Liver (tissue), 9 donors: Measurements from ENCODE around the gene SUN2. TPM values are rescaled to one million over a fixed set of nuclear protein-coding genes. Genes with fewer than 3 reads are reported as not detected.

Experiments
- DNase-seq: peaks from one replicate; pipeline ENCODE4 v3.0.0-alpha.2; 2017; ENCODE audit warnings: low spot score
- H3K27ac ChIP-seq, 2 donors: one replicate each; pipeline ENCODE4 v1.7.0; 2013; ENCODE audit warnings: inconsistent platforms in 2 of 2, low read length in 2 of 2, control low read depth in 1 of 2, low read depth in 1 of 2, mild to moderate bottlenecking in 1 of 2
- H3K27me3 ChIP-seq, 4 donors: one replicate each; pipeline versions ENCODE4 v1.6.1 to v1.7.0; 2013; ENCODE audit warnings: low read length in 3 of 4, inconsistent platforms in 1 of 4, mild to moderate bottlenecking in 1 of 4, moderate library complexity in 1 of 4; ENCODE audit not compliant: control insufficient read depth in 4 of 4, insufficient read depth in 4 of 4
- H3K36me3 ChIP-seq, 4 donors: one replicate each; pipeline versions ENCODE4 v1.6.1 to v1.7.0; 2013; ENCODE audit warnings: low read length in 3 of 4, mild to moderate bottlenecking in 3 of 4, low read depth in 1 of 4, moderate library complexity in 1 of 4; ENCODE audit not compliant: control insufficient read depth in 4 of 4, insufficient read depth in 3 of 4
- H3K4me1 ChIP-seq, 4 donors: one replicate each; pipeline versions ENCODE4 v1.6.1 to v1.7.0; 2013; ENCODE audit warnings: low read length in 3 of 4, mild to moderate bottlenecking in 3 of 4, moderate library complexity in 1 of 4; ENCODE audit not compliant: control insufficient read depth in 4 of 4, insufficient read depth in 4 of 4
- H3K4me3 ChIP-seq, 3 donors: one replicate each; pipeline versions ENCODE4 v1.6.1 to v1.7.0; 2013; ENCODE audit warnings: low read length in 3 of 3, control low read depth in 1 of 3, low read depth in 1 of 3, mild to moderate bottlenecking in 1 of 3
- H3K9ac ChIP-seq, 2 donors: one replicate each; pipeline ENCODE4 v1.7.0; 2013; ENCODE audit warnings: low read length in 2 of 2, mild to moderate bottlenecking in 2 of 2, moderate library complexity in 2 of 2, control low read depth in 1 of 2, low read depth in 1 of 2
- H3K9me3 ChIP-seq, 4 donors: one replicate each; pipeline versions ENCODE4 v1.6.1 to v1.7.0; 2013; ENCODE audit warnings: low read length in 3 of 4; ENCODE audit not compliant: control insufficient read depth in 4 of 4
- ATF3 ChIP-seq: IDR thresholded peaks from 2 replicates; pipeline ENCODE4 v1.6.1; 2016; ENCODE audit warnings: antibody characterized with exemption
- CTCF ChIP-seq: fragments of 150-350 bp; IDR thresholded peaks from 2 replicates; pipeline ENCODE4 v1.5.1; 2017; ENCODE audit warnings: improper control_type of control experiment, low read depth, low read length; ENCODE audit not compliant: missing input control
- EGR1 ChIP-seq, 2 donors: IDR thresholded peaks; 2 replicates each; pipeline ENCODE4 v1.6.1; 2016 to 2018; ENCODE audit warnings: antibody characterized with exemption in 2 of 2, low read depth in 2 of 2
- FOXA1 ChIP-seq: IDR thresholded peaks from 2 replicates; pipeline ENCODE4 v1.6.1; 2016; ENCODE audit warnings: antibody characterized with exemption
- FOXA2 ChIP-seq: IDR thresholded peaks from 2 replicates; pipeline ENCODE4 v1.6.1; 2016; ENCODE audit warnings: antibody characterized with exemption
- GABPA ChIP-seq, 2 donors: IDR thresholded peaks in 1 of 2; conservative IDR thresholded peaks in 1 of 2; 2 replicates each; pipeline ENCODE4 v1.6.1; 2016; ENCODE audit warnings: antibody characterized with exemption in 2 of 2, mild to moderate bottlenecking in 1 of 2, moderate library complexity in 1 of 2
- HNF4A ChIP-seq, 2 donors: conservative IDR thresholded peaks; 2 replicates each; pipeline ENCODE4 v1.6.1; 2016; ENCODE audit warnings: antibody characterized with exemption in 2 of 2, mild to moderate bottlenecking in 2 of 2
- HNF4G ChIP-seq: IDR thresholded peaks from 2 replicates; pipeline ENCODE4 v1.6.1; 2016; ENCODE audit warnings: antibody characterized with exemption
- JUND ChIP-seq, 2 donors: IDR thresholded peaks; 2 replicates each; pipeline ENCODE4 v1.6.1; 2016; ENCODE audit warnings: antibody characterized with exemption in 2 of 2
- NR2F2 ChIP-seq: IDR thresholded peaks from 2 replicates; pipeline ENCODE4 v1.6.1; 2016; ENCODE audit warnings: antibody characterized with exemption
- RAD21 ChIP-seq, 2 donors: IDR thresholded peaks; 2 replicates each; pipeline ENCODE4 v1.6.1; 2016; ENCODE audit warnings: antibody characterized with exemption in 2 of 2, mild to moderate bottlenecking in 2 of 2
- REST ChIP-seq: IDR thresholded peaks from 2 replicates; pipeline ENCODE4 v1.6.1; 2016; ENCODE audit warnings: antibody characterized with exemption, mild to moderate bottlenecking
- SP1 ChIP-seq: IDR thresholded peaks from 2 replicates; pipeline ENCODE4 v1.6.1; 2018; ENCODE audit warnings: antibody characterized with exemption, mild to moderate bottlenecking
- TAF1 ChIP-seq: conservative IDR thresholded peaks from 2 replicates; pipeline ENCODE4 v1.6.1; 2016; ENCODE audit warnings: antibody characterized with exemption, mild to moderate bottlenecking
- YY1 ChIP-seq: IDR thresholded peaks from 2 replicates; pipeline ENCODE4 v1.6.1; 2016; ENCODE audit warnings: antibody characterized with exemption, mild to moderate bottlenecking
- ZBTB33 ChIP-seq: IDR thresholded peaks from 2 replicates; pipeline ENCODE4 v1.6.1; 2016; ENCODE audit warnings: antibody characterized with exemption
- WGBS: extraction: QIAGEN DNeasy Blood & Tissue Kit; methylation state at CpG from one replicate; pipeline ENCODE4 v1.1.7; 2013; 5-methylcytosine and 5-hydroxymethylcytosine counted together
- polyA plus RNA-seq, 2 donors: library from polyadenylated mRNA; stranded (reverse) in 1 of 2; unstranded in 1 of 2; fragments of 200-250 nt in 1 of 2; fragments of >200 nt in 1 of 2; fragmentation: Nextera tagmentation in 1 of 2; extraction: Ambion mirVana in 1 of 2; gene quantifications; one replicate each; pipeline versions ENCODE4 v1.2.1 to v1.2.3, GENCODE V29; 2013 to 2015
- total RNA-seq, 2 donors: library from RNA; depleted of rRNA; stranded (reverse); fragments of >200 nt; gene quantifications; one replicate each; pipeline ENCODE4 v1.2.3, GENCODE V29; 2014
- donor health status: healthy.
- donor health status: healthy.
- donor health status: healthy.
- donor health status: healthy.
- donor health status: healthy.

SUN2 gene
- total and polyA plus RNA-seq, 4 donors = 13.1 to 170 (median 81.5) TPM

- TF ChIP-seq REST (peak; percentile 35), YY1 (peak; percentile 52), EGR1 (IDR thresholded peaks at IDR 0.05; ENCODE audit: low read depth in 2 of 2) (peak in 1 of 2 donors; percentile 48), RAD21 (IDR thresholded peaks at IDR 0.05) (peak in 1 of 2 donors; percentile 13), HNF4A (conservative IDR thresholded peaks at IDR 0.05) (peak; percentile 46 to 70), JUND (IDR thresholded peaks at IDR 0.05) (peak in 1 of 2 donors; percentile 53)
Observed at GRCh38 chr22:38732251-38732815, 23.5 kb downstream of the SUN2 start (continued).

GRCh38 chr22:38731703-38732161 lies 24.1 kb downstream of the SUN2 start:
- peaks cover 31 to 62% (median 40%) of the 10 kb centered on the region in 4 donors for H3K36me3 ChIP-seq
- no peaks in the 10 kb centered on the region for H3K27me3 ChIP-seq
- TF ChIP-seq ZBTB33 = no peak
- no peak for TF ChIP-seq HNF4A (conservative IDR thresholded peaks at IDR 0.05)
- TF ChIP-seq JUND (IDR thresholded peaks at IDR 0.05) = no peak
- TF ChIP-seq YY1 = no peak
- no peak for TF ChIP-seq ATF3
- no peak for TF ChIP-seq SP1
- no peak overlapping the region for H3K4me3 ChIP-seq
- H3K9me3 ChIP-seq = no peaks in the 10 kb centered on the region
- H3K27ac ChIP-seq = peak overlapping the region; percentile 81 to 83
- WGBS = 77% methylated on average over 6 of the region's 6 CpGs
- peaks cover 29 to 59% (median 50%) of the 10 kb centered on the region in 4 donors for H3K4me1 ChIP-seq
- DNase-seq = no peak
- H3K9ac ChIP-seq = no peak overlapping the region

GRCh38 chr22:38730411-38730871 lies 25.4 kb downstream of the SUN2 start:
- WGBS = 96% methylated on average over 13 of the region's 13 CpGs
- Histone ChIP-seq H3K36me3 (peaks cover 28 to 63% (median 40%) of the 10 kb centered on the region in 4 donors), H3K9ac (no peak overlapping the region), H3K4me1 (peaks cover 26 to 47% (median 41%) of the 10 kb centered on the region in 4 donors), H3K27ac (no peak overlapping the region), H3K27me3 (no peaks in the 10 kb centered on the region), H3K4me3 (no peak overlapping the region), H3K9me3 (no peaks in the 10 kb centered on the region)
- no peak for DNase-seq
- TF ChIP-seq YY1 = no peak
- TF ChIP-seq EGR1 (IDR thresholded peaks at IDR 0.05; ENCODE audit: low read depth in 2 of 2) = no peak
- TF ChIP-seq FOXA1 = no peak
- no peak for TF ChIP-seq HNF4A (conservative IDR thresholded peaks at IDR 0.05)
- no peak for TF ChIP-seq FOXA2
- TF ChIP-seq TAF1 = no peak
- no peak for TF ChIP-seq HNF4G
- no peak for TF ChIP-seq CTCF
- TF ChIP-seq RAD21 (IDR thresholded peaks at IDR 0.05) = no peak
- no peak for TF ChIP-seq JUND (IDR thresholded peaks at IDR 0.05)
- TF ChIP-seq GABPA (IDR thresholded peaks at IDR 0.05 in 1 of 2, conservative IDR thresholded peaks at IDR 0.05 in 1 of 2) = no peak
- no peak for TF ChIP-seq REST
- no peak for TF ChIP-seq NR2F2
